ENCODE data around the gene PP2D1. TPM values are rescaled to one million over a fixed set of nuclear protein-coding genes. Genes with fewer than 3 reads are reported as not detected.

PP2D1 gene
- total and polyA plus RNA-seq, 2 of the 8 experiments (the other 6 are each of a cell fraction or from before 2014, with no cell fraction given): not detected

- TF ChIP-seq ATF2 (IDR thresholded peaks at IDR 0.05; ENCODE audit: low read length) (no peak), MAX (IDR thresholded peaks at IDR 0.05) (0 out of 2 replicates have a peak, but pooled peaks have one; percentile 41), YY1 (IDR thresholded peaks at IDR 0.05; ENCODE audit: low read depth, low read length) (0 out of 2 replicates have a peak, but pooled peaks have one; percentile 29), SAP30 (IDR thresholded peaks at IDR 0.05; ENCODE audit: insufficient read depth, insufficient replicate concordance, low read length) (no peak), JUN (IDR thresholded peaks at IDR 0.05; ENCODE audit: low read depth, low read length) (no peak), CHD2 (IDR thresholded peaks at IDR 0.05; ENCODE audit: low read length) (no peak), RNF2 (IDR thresholded peaks at IDR 0.05; ENCODE audit: borderline replicate concordance, low read depth, low read length, missing control alignments, poor library complexity, severe bottlenecking) (no peak), CBX5 (IDR thresholded peaks at IDR 0.05; ENCODE audit: low read depth, low read length) (no peak), SUZ12 (IDR thresholded peaks at IDR 0.05; ENCODE audit: low read length) (no peak), SRF (IDR thresholded peaks at IDR 0.05; ENCODE audit: low read depth, low read length) (no peak), HDAC6 (IDR thresholded peaks at IDR 0.05; ENCODE audit: low read depth, low read length) (no peak), NANOG (IDR thresholded peaks at IDR 0.05; ENCODE audit: insufficient read depth, low read depth, low read length, poor library complexity, severe bottlenecking) (no peak), ATF3 (IDR thresholded peaks at IDR 0.05; ENCODE audit: insufficient read depth, low read depth, low read length) (no peak), BACH1 (IDR thresholded peaks at IDR 0.05; ENCODE audit: low read length) (no peak), SIRT6 (IDR thresholded peaks at IDR 0.05; ENCODE audit: low read length) (no peak), ASH2L (IDR thresholded peaks at IDR 0.05; ENCODE audit: low read length) (peak; percentile 32), JUND (IDR thresholded peaks at IDR 0.05; ENCODE audit: low read length) (no peak), SIX5 (IDR thresholded peaks at IDR 0.05; ENCODE audit: low read depth, low read length) (no peak), CEBPB (IDR thresholded peaks at IDR 0.05; ENCODE audit: low read depth, low read length) (no peak)
Observed at GRCh38 chr3:20039765-20040547, 27.9 kb upstream of the PP2D1 start, which contains the start of gene KAT2B (continued).

Data from H1 (cell line).